WTC11 (cell line): Measurements from ENCODE around the gene NCSTN. TPM values are rescaled to one million over a fixed set of nuclear protein-coding genes. Genes with fewer than 3 reads are reported as not detected.

Experiments used
- ATAC-seq: fragments of 200-7000 bp; cut with Tn5 transposase; 2 replicates; pipeline ENCODE4 v1.10.0; 2021; ENCODE audit warnings: mild to moderate bottlenecking, moderate library complexity
- CTCF ChIA-PET: fragments of 300-600 bp; sonication (Branson Sonifier 250); formaldehyde crosslinking; loops from one replicate; lab custom pipeline; 2021; ENCODE audit warnings: antibody characterized with exemption; lab: Charles Lee
- POLR2A ChIA-PET: fragments of 350-600 bp; sonication (Branson Sonifier 250); formaldehyde crosslinking; loops from one replicate; lab custom pipeline; 2021; ENCODE audit warnings: antibody characterized with exemption; lab: Charles Lee
- DNase-seq: peaks from one replicate; pipeline ENCODE4 v3.0.0; 2021; ENCODE audit warnings: low spot score
- H3K27ac Mint-ChIP-seq: 2 replicates; pipeline ENCODE4 v1.8.0; 2021; ENCODE audit warnings: mixed read lengths
- H3K27me3 Mint-ChIP-seq: 2 replicates; pipeline ENCODE4 v1.8.0; 2021; ENCODE audit warnings: low read depth, mild to moderate bottlenecking, moderate library complexity, mixed read lengths
- H3K36me3 Mint-ChIP-seq: 2 replicates; pipeline ENCODE4 v1.8.0; 2021; ENCODE audit warnings: mixed read lengths
- H3K4me1 Mint-ChIP-seq: 2 replicates; pipeline ENCODE4 v1.8.0; 2022; ENCODE audit warnings: mixed read lengths
- H3K4me3 Mint-ChIP-seq: 2 replicates; pipeline ENCODE4 v1.8.0; 2021; ENCODE audit warnings: mild to moderate bottlenecking, moderate library complexity, mixed read lengths
- H3K9me3 Mint-ChIP-seq: 2 replicates; pipeline ENCODE4 v1.8.0; 2021; ENCODE audit warnings: mixed read lengths
- ARID4B ChIP-seq: sonication (generic); formaldehyde crosslinking; IDR thresholded peaks from 2 replicates; pipeline ENCODE4 v1.8.0; 2023; ENCODE audit warnings: missing genetic modification reagents, mild to moderate bottlenecking, borderline replicate concordance
- ATF3 ChIP-seq: sonication (generic); formaldehyde crosslinking; conservative IDR thresholded peaks from 2 replicates; pipeline ENCODE4 v1.8.1; 2022; ENCODE audit warnings: mild to moderate bottlenecking, missing genetic modification reagents
- ATF6 ChIP-seq: sonication (generic); formaldehyde crosslinking; IDR thresholded peaks from 2 replicates; pipeline ENCODE4 v1.8.1; 2023; ENCODE audit warnings: mild to moderate bottlenecking, missing genetic modification reagents
- E2F1 ChIP-seq: sonication (generic); formaldehyde crosslinking; IDR thresholded peaks from 2 replicates; pipeline ENCODE4 v1.8.0; 2022; ENCODE audit warnings: mild to moderate bottlenecking, missing genetic modification reagents
- E2F4 ChIP-seq: sonication (generic); formaldehyde crosslinking; IDR thresholded peaks from 2 replicates; pipeline ENCODE4 v1.8.1; 2022; ENCODE audit warnings: low read depth, mild to moderate bottlenecking, moderate library complexity, missing genetic modification reagents, borderline replicate concordance
- E2F5 ChIP-seq: sonication (generic); formaldehyde crosslinking; IDR thresholded peaks from 2 replicates; pipeline ENCODE4 v1.8.1; 2022; ENCODE audit warnings: mild to moderate bottlenecking, moderate library complexity, missing genetic modification reagents
- GABPB1 ChIP-seq: sonication (generic); formaldehyde crosslinking; IDR thresholded peaks from 2 replicates; pipeline ENCODE4 v1.8.1; 2023; ENCODE audit warnings: mild to moderate bottlenecking, missing genetic modification reagents
- KAT7 ChIP-seq: sonication (generic); formaldehyde crosslinking; IDR thresholded peaks from 2 replicates; pipeline ENCODE4 v1.8.1; 2023; ENCODE audit warnings: missing genetic modification reagents, mild to moderate bottlenecking, borderline replicate concordance
- NR1H2 ChIP-seq: sonication (generic); formaldehyde crosslinking; IDR thresholded peaks from 2 replicates; pipeline ENCODE4 v1.9.0; 2021; ENCODE audit warnings: mild to moderate bottlenecking, moderate library complexity, missing genetic modification reagents
- PRRX2 ChIP-seq: fragments of 250-450 bp; sonication (Bioruptor Pico); IDR thresholded peaks from 2 replicates; pipeline ENCODE4 v1.8.0; 2021; ENCODE audit warnings: mild to moderate bottlenecking
- RORB ChIP-seq: fragments of 250-450 bp; sonication (Bioruptor Pico); IDR thresholded peaks from 2 replicates; pipeline ENCODE4 v1.9.0; 2021; ENCODE audit warnings: mild to moderate bottlenecking
- ZBTB21 ChIP-seq: sonication (generic); formaldehyde crosslinking; IDR thresholded peaks from 2 replicates; pipeline ENCODE4 v1.8.1; 2023; ENCODE audit warnings: mild to moderate bottlenecking, missing genetic modification reagents, borderline replicate concordance
- ZNF396 ChIP-seq: fragments of 250-450 bp; sonication (Bioruptor Pico); IDR thresholded peaks from 2 replicates; pipeline ENCODE4 v1.8.0; 2021; ENCODE audit warnings: mild to moderate bottlenecking, moderate library complexity, borderline replicate concordance
- total RNA-seq: library from RNA; stranded (reverse); gene quantifications from 3 replicates; pipeline ENCODE4 v1.2.3, GENCODE V29; 2021

The NCSTN gene
- total RNA-seq, 1 experiment from 2014 or later: 72.7 TPM

- no peak for ATAC-seq
- DNase-seq: no peak
- H3K4me3 Mint-ChIP-seq: no peak overlapping the region
- CTCF ChIA-PET: no interaction called here
- no peak overlapping the region for H3K27ac Mint-ChIP-seq
- H3K4me1 Mint-ChIP-seq: peaks cover 13% of the 10 kb centered on the region
- no peak for TF ChIP-seq PRRX2 (CRISPR knock-in tag)
- no peak for TF ChIP-seq ATF6 (CRISPR knock-in tag)
- no peak for TF ChIP-seq ATF3 (CRISPR knock-in tag)
- no peak for TF ChIP-seq E2F1
- TF ChIP-seq GABPB1 (CRISPR knock-in tag): no peak
- no peak for TF ChIP-seq RORB (CRISPR knock-in tag)
- TF ChIP-seq ARID4B (CRISPR knock-in tag): no peak
- TF ChIP-seq E2F5 (CRISPR knock-in tag): no peak
- no peak for TF ChIP-seq ZBTB21 (CRISPR knock-in tag)
- H3K36me3 Mint-ChIP-seq: peaks cover 42% of the 10 kb centered on the region
- POLR2A ChIA-PET: interaction anchor here (0.7 kb wide), 1 partner anchor 11 kb away, joined by 3 read pairs; no protein-coding TSS in a partner anchor
- H3K27me3 Mint-ChIP-seq: no peaks in the 10 kb centered on the region
- H3K9me3 Mint-ChIP-seq: no peaks in the 10 kb centered on the region
Observed at GRCh38 chr1:160346958-160347357, 3.8 kb downstream of the NCSTN start.

- TF ChIP-seq E2F4: no peak
- TF ChIP-seq ZNF396 (CRISPR knock-in tag): no peak
- TF ChIP-seq KAT7 (CRISPR knock-in tag): no peak
- no peak for TF ChIP-seq NR1H2 (CRISPR knock-in tag)
- ChIA-PET POLR2A (interaction anchor here (0.6 kb wide), 1 partner anchor 11 kb away, joined by 3 read pairs; no protein-coding TSS in a partner anchor), CTCF (interaction anchor here (1.1 to 6.2 kb wide), 6 partner anchors 11 to 65 kb away, joined by 3 to 199 read pairs (median 5); no protein-coding TSS in a partner anchor)
- Mint-ChIP-seq H3K27ac (no peak overlapping the region), H3K4me1 (no peaks in the 10 kb centered on the region), H3K27me3 (no peaks in the 10 kb centered on the region), H3K36me3 (peaks cover 80% of the 10 kb centered on the region), H3K9me3 (no peaks in the 10 kb centered on the region), H3K4me3 (no peak overlapping the region)
- ATAC-seq (no peak), DNase-seq (no peak)
Observed at GRCh38 chr1:160351629-160352028, 8.4 kb downstream of the NCSTN start.
